ENCODE measurements around the gene NRP1.

DNA sequence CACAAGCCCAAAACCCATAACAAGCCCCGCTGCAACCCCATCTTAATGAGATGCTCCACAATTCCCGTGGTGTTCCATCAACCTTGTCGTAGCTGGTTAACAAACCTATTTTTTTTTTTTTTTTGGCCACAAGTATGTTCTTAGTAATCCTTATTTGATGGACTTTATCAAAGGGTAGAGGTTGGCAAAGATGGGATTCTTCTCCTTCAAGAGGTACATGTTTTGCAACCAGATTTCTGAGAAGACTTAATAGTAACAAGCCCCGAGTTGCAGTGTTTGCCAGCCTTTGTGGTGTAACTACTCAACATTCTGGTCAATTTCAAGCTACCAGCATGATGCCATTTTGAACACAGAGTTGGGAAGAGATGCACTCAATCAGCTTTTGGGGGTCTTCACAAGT, 181.7 kb downstream of the NRP1 start:
- TF ChIP-seq, protein P1, sequence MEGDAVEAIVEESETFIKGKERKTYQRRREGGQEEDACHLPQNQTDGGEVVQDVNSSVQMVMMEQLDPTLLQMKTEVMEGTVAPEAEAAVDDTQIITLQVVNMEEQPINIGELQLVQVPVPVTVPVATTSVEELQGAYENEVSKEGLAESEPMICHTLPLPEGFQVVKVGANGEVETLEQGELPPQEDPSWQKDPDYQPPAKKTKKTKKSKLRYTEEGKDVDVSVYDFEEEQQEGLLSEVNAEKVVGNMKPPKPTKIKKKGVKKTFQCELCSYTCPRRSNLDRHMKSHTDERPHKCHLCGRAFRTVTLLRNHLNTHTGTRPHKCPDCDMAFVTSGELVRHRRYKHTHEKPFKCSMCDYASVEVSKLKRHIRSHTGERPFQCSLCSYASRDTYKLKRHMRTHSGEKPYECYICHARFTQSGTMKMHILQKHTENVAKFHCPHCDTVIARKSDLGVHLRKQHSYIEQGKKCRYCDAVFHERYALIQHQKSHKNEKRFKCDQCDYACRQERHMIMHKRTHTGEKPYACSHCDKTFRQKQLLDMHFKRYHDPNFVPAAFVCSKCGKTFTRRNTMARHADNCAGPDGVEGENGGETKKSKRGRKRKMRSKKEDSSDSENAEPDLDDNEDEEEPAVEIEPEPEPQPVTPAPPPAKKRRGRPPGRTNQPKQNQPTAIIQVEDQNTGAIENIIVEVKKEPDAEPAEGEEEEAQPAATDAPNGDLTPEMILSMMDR (IDR thresholded peaks at IDR 0.05 in 8 of 11, conservative IDR thresholded peaks at IDR 0.05 in 3 of 11) = no peak
- TF ChIP-seq POLR2AphosphoS5 (IDR thresholded peaks at IDR 0.05) = no peak
- no peak for TF ChIP-seq POLR2A (IDR thresholded peaks at IDR 0.05)

All from spleen (tissue), 7 donors.